Thyroid gland (tissue), 4 donors: ENCODE results near the gene ZNF302. TPM values are rescaled to one million over a fixed set of nuclear protein-coding genes. Genes with fewer than 3 reads are reported as not detected.
A peak's percentile ranks its signal among the peaks of the same experiment; 100 is the strongest.
"Not testable (repeated sequence)": the region's sequence is repeated elsewhere in the genome, so short reads cannot be mapped to it uniquely, and the experiment has no call there.

ENCODE experiments used
- DNase-seq, 2 donors: peaks; one replicate each; pipeline ENCODE4 v3.0.0-alpha.2; 2019
- H3K27ac ChIP-seq, 3 donors: fragments of 200-600 bp; sonication (generic); 1 replicate in 2 of 3; 2 replicates in 1 of 3; pipeline ENCODE4 v1.5.1; 2016 to 2019; ENCODE audit warnings: mild to moderate bottlenecking in 1 of 3, moderate library complexity in 1 of 3
- H3K27me3 ChIP-seq: fragments of 200-600 bp; sonication (generic); one replicate; pipeline ENCODE4 v1.5.1; 2019
- H3K36me3 ChIP-seq, 2 donors: fragments of 200-600 bp; sonication (generic); one replicate each; pipeline ENCODE4 v1.5.1; 2016 to 2019
- H3K4me1 ChIP-seq, 2 donors: fragments of 200-600 bp; sonication (generic); one replicate each; pipeline ENCODE4 v1.5.1; 2017 to 2019
- H3K4me3 ChIP-seq, 3 donors: fragments of 200-600 bp; sonication (generic); replicated peaks in 1 of 3; 1 replicate in 2 of 3; 2 replicates in 1 of 3; pipeline ENCODE4 v1.5.1; 2016; ENCODE audit warnings: mild to moderate bottlenecking in 1 of 3
- H3K9me3 ChIP-seq: fragments of 200-600 bp; sonication (generic); one replicate; pipeline ENCODE4 v1.5.1; 2017
- CTCF ChIP-seq, 6 experiments: fragments of 200-600 bp in 3 of 6; fragments of 450-650 bp in 3 of 6; sonication (generic) in 3 of 6; IDR thresholded peaks; one replicate each; pipeline ENCODE4 v1.5.1; 2016 to 2019; ENCODE audit warnings: antibody characterized with exemption in 6 of 6, mild to moderate bottlenecking in 2 of 6, inconsistent platforms in 1 of 6, moderate library complexity in 1 of 6
- POLR2A ChIP-seq, 2 donors: fragments of 450-650 bp; IDR thresholded peaks; one replicate each; pipeline ENCODE4 v1.6.1; 2017; ENCODE audit warnings: antibody characterized with exemption in 2 of 2, mild to moderate bottlenecking in 2 of 2, moderate library complexity in 1 of 2
- WGBS, 2 donors: methylation state at CpG; one replicate each; pipeline ENCODE4 v1.1.5; 2017; 5-methylcytosine and 5-hydroxymethylcytosine counted together
- intact Hi-C: fragments of 100-400 bp; cut with DNase I; formaldehyde crosslinking; loops from one replicate; pipeline ENCODE4 v1.15.1; 2023
- total RNA-seq, 4 donors: library from RNA; depleted of rRNA; stranded (reverse); fragments of >200 nt; gene quantifications; one replicate each; pipeline ENCODE4 v1.2.3, GENCODE V29; 2016

Gene ZNF302
- total RNA-seq, 4 donors from 2014 or later, result 33.5 to 60.8 (median 47.9) TPM

DNA sequence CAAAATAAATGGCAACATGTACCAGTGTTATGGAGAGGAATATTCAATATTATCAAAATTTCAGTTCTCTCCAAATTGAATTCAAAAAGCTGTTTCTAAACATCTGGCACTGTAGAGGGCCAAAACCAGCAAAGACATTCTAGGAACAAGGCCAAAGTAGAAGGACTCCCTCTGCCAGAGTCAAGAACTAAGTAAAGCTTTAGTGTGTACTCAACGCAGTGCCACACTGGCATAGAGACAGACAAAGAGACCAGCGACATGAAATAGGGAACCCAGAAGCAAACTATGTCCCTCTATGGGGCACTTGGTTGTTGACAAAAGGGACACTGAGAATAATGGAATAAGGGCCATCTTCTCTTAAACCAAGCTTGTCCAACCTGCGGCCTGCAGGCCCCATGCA, 16.1 kb upstream of the ZNF302 start:
- Histone ChIP-seq H3K27ac (peak overlapping the region in 1 of 3 donors; percentile 33), H3K4me1 (no peaks in the 10 kb centered on the region), H3K9me3 (no peaks in the 10 kb centered on the region), H3K36me3 (no peaks in the 10 kb centered on the region), H3K27me3 (no peaks in the 10 kb centered on the region), H3K4me3 (no peak overlapping the region)
- WGBS, 2 donors, result 34 to 40% methylated on average over 3 of the region's 3 CpGs
- DNase-seq, result peak in 1 of 2 donors; percentile 19
- no peak for TF ChIP-seq POLR2A (IDR thresholded peaks at IDR 0.05)
- TF ChIP-seq CTCF (IDR thresholded peaks at IDR 0.05), result no peak
- intact Hi-C loops, result no loop called here

GRCh38 chr19:34662919-34663318, 14.6 kb upstream of the ZNF302 start:
- Histone ChIP-seq H3K4me3 (no peak overlapping the region), H3K27me3 (no peaks in the 10 kb centered on the region), H3K27ac (no peak overlapping the region), H3K36me3 (no peaks in the 10 kb centered on the region), H3K9me3 (no peaks in the 10 kb centered on the region), H3K4me1 (peaks cover 4 to 6% of the 10 kb centered on the region in 2 donors)
- 42 to 44% methylated on average over 5 of the region's 5 CpGs for WGBS, 2 donors
- TF ChIP-seq POLR2A (IDR thresholded peaks at IDR 0.05) (no peak), CTCF (IDR thresholded peaks at IDR 0.05) (peak in 2 of 6 experiments; percentile 15 to 34)
- no peak for DNase-seq
- intact Hi-C loops, result no loop called here

GRCh38 chr19:34664168-34664567, 13.3 kb upstream of the ZNF302 start:
- WGBS, 2 donors, result 41 to 85% methylated on average over 2 to 3 of the region's 3 CpGs
- H3K27ac ChIP-seq, result no peak overlapping the region
- no peaks in the 10 kb centered on the region for H3K36me3 ChIP-seq
- peaks cover 4 to 14% of the 10 kb centered on the region in 2 donors for H3K4me1 ChIP-seq
- no peak for DNase-seq
- no peaks in the 10 kb centered on the region for H3K27me3 ChIP-seq
- TF ChIP-seq CTCF (IDR thresholded peaks at IDR 0.05) (no peak), POLR2A (IDR thresholded peaks at IDR 0.05) (no peak)
- H3K9me3 ChIP-seq, result no peaks in the 10 kb centered on the region
- intact Hi-C loops, result no loop called here
- no peak overlapping the region for H3K4me3 ChIP-seq

DNA sequence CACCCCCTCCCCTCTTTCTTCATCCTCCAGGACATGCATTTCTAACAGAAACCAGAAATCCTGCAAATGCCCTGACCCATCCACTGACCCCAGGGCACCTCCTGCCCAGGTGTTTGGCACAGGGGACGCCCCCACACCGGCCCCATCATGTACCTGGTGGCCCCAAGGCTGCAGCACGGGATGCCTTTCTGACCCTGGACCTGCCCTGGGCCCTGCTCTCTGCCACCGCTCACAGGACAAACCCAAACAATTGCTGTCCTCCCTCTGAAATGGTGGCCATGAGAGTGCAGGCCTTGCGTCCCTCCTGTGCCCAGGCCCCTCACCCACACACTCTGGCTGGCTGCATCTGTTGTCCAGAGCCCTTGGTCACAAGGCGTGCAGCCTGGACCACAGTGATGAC, 12.6 kb upstream of the ZNF302 start:
- H3K27ac ChIP-seq, result no peak overlapping the region
- no peak for DNase-seq
- no peak overlapping the region for H3K4me3 ChIP-seq
- H3K36me3 ChIP-seq, result no peaks in the 10 kb centered on the region
- intact Hi-C loops, result no loop called here
- H3K4me1 ChIP-seq, result peaks cover 4 to 14% of the 10 kb centered on the region in 2 donors
- H3K9me3 ChIP-seq, result no peaks in the 10 kb centered on the region
- H3K27me3 ChIP-seq, result no peaks in the 10 kb centered on the region
- WGBS, 2 donors, result 87 to 88% methylated on average over 4 to 6 of the region's 6 CpGs
- TF ChIP-seq POLR2A (IDR thresholded peaks at IDR 0.05), result no peak
- TF ChIP-seq CTCF (IDR thresholded peaks at IDR 0.05), result no peak

DNA sequence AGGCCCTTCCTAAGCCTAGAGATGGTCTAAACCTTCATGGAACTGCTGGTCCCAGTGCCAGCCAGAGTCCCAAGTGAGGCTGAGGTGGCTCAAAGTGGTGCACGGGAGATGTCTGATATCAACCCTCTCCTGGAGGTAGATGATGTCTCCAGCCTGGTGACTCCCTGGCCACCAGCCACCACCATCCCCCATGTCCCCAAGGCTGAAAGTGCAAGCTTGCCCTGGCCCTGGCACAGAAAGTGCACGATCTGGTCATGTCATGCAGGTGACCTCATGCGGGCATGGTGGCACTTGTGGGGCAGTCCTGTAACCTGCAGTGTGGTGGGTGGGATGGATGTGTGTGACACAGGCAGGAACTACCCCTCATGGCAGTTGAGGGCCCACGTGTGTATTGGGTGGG, 12.2 kb upstream of the ZNF302 start:
- 93 to 96% methylated on average over 3 of the region's 4 CpGs for WGBS, 2 donors
- H3K27ac ChIP-seq, H3K9me3 ChIP-seq, H3K27me3 ChIP-seq, H3K4me3 ChIP-seq, H3K36me3 ChIP-seq, intact Hi-C loops, DNase-seq: not testable (repeated sequence)
- peaks cover 4 to 14% of the 10 kb centered on the region in 2 donors for H3K4me1 ChIP-seq
